Measurements from ENCODE around the gene GRAMD1A.

The GRAMD1A gene

DNA sequence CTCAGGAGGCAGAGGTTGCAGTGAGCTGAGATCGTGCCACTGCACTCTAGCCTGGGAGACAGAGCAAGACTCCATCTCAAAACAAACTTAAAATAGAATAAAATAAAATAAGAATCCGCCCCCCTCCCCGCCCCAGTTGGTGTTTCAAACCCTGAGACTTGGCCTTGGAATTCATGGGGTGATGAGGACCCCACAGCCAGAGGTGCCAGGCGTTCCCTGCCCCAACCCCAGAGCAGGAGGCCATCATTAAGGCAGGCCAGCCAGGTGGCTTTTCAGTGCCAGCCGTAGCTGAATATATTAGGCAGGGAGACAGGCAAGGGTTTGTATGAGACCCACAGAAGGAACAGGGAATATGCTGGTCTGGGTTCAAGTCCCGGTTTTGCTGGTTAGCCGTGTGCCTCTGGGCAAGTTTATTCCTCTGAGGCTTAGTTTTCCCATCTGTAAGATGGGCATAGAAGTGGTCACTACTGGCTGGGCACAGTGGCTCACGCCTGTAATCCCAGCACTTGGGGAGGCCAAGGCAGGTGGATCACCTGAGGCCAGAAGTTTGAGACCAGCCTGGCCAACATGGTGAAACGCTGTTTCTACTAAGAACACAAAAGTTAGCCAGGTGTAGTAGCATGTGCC, 53.7 kb downstream of the GRAMD1A start:
- DNase-seq (ENCODE audit: low read depth in 2 of 2), result no peak

DNA sequence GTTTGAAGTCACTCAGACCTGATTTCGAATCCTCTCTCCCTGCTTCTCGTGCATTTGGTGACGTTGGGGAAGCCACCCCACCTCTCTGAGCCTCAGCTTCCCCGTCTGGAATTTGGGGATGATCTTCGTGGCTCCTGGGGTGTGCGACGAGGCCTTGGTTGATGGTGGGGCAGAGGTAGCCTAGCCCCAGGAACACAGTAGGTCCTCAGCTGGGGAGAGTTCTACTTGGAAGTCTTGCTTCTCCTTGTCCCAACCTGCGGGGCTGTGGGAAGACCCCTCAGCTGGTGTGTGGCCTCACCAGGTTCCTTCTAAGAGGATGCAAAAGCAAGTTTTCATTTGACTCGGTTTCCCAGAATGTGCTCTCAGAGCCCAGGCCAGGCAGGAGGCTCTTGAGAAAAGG, 54.5 kb downstream of the GRAMD1A start:
- DNase-seq (ENCODE audit: low read depth in 2 of 2), result no peak

DNA sequence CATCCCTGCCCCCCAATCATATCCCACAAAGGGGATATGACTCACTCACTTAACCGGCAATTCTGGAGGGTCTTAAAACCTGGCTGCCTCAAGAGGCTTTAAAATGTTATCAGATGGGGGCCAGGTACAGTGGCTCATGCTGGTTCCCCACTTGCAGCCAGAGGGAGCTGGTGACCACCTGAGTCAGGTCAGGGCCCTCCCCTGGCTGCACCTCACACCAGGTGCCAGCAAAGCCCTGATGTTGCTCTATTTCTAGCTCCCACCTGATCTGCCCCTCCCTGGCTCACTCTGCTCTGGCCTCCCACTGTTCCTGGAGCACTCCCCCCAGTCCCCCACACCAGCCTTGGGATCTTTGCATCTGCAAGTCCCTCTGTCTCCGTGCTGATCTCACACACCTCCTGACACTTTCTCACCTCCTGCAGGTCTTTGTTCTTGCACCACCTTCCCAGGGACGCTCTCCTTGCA, 55.6 kb downstream of the GRAMD1A start:
- DNase-seq (ENCODE audit: low read depth in 2 of 2), result no peak

DNA sequence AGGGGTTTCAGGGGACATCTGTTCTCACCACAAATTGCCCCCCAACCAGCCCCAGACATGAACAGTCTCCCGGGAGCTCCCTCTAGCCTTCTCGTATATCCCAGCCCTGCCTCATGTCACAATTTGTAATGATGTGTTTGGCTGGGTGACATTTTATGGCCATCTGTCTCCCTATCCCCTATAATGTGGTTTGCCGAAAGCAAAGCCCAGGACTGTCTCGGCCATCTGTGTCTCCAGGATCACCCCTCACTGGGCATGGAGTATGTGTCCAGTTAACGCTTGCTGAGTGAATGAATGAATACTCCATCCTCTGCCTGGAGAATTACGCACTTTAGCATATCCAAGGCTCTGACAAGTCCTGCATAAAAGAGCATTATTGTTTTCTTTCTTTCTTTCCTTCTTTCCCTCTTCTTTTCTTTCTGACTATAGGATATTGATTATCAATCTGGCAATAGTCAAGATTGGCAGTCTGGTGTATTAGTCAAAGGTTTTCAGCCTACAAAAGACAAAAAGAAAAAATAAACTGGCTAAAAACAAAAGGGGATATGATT, 56.5 kb downstream of the GRAMD1A start:
- no peak for DNase-seq (ENCODE audit: low read depth in 2 of 2)

DNA sequence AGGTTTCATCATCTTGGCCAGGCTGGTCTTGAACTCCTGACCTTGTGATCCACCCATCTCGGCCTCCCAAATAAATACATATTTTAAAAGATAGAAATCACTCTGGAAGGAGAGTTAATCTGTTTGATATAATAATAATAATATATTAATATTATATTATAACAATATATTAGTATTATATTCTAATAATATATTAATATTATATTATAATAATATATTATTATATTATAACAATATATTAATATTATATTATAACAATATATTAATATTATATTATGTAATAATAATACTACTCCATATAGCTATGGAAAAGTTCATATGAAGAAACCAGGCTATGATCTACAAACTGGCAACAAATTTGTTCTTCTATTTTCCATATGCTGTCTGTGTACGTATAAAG, 58.2 kb downstream of the GRAMD1A start:
- no peak for DNase-seq (ENCODE audit: low read depth in 2 of 2)

DNA sequence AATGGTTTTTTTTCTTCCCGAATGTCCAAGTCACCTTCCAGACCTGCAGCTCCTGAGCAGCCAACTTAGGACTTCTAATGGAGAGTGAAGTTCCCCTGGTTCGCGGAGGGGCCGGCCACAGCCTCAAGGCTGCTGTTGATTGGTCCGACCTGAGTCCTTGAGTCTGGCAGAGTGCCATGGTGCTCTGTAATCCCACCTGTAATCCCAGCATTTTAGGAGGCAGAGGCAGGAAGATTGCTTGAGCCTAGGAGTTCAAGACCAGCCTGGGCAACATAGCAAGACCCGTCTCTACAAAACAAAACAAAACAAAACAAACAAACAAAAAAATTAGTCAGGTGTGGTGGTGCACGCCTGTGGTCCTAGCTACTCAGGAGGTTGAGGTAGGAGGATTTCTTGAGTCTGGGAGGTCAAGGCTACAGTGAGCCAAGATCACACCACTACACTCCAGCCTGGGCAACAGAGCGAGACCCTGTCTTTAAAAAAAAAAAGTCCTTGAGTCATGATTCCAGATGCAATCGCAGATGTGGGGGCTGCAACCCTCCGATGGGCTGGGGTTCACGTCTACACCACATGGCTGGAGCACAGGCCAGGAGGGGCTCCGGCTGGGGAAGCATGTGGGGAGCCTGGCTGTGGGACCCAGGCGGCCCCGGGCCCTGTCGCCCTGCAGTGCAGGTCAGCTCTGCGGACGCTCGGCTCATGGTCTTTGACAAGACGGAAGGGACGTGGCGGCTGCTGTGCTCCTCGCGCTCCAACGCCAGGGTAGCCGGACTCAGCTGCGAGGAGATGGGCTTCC, 59.1 kb downstream of the GRAMD1A start:
- no peak for DNase-seq (ENCODE audit: low read depth in 2 of 2)

DNA sequence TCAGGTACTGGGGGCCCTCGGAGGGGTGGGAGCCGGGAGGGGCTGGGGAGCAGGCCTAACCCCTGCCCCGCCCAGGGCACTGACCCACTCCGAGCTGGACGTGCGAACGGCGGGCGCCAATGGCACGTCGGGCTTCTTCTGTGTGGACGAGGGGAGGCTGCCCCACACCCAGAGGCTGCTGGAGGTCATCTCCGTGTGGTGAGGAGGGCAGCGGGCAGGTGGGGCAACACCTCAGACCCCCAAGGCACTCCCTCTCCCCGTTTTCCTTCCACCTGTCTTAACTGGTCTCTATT, 59.6 kb downstream of the GRAMD1A start:
- no peak for DNase-seq (ENCODE audit: low read depth in 2 of 2)

DNA sequence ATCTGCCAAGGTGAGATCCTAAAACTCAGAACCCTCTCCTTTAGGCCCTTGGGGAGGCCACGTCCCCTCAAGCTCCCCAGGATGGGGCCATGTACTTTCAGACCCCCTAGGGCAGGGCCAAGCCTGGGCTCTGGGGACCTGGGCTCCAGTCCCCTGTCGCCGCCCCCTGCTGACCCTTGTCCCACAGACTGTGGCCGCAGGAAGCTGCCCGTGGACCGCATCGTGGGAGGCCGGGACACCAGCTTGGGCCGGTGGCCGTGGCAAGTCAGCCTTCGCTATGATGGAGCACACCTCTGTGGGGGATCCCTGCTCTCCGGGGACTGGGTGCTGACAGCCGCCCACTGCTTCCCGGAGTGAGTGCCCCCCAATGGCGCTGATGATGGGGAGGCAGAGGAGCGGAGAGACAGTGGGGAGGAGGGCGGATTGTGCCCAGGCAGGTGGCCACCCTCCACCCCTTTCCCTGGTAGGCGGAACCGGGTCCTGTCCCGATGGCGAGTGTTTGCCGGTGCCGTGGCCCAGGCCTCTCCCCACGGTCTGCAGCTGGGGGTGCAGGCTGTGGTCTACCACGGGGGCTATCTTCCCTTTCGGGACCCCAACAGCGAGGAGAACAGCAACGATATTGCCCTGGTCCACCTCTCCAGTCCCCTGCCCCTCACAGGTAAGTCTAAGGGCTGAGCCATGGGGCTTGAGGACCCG, 60.2 kb downstream of the GRAMD1A start:
- no peak for DNase-seq (ENCODE audit: low read depth in 2 of 2)

DNA sequence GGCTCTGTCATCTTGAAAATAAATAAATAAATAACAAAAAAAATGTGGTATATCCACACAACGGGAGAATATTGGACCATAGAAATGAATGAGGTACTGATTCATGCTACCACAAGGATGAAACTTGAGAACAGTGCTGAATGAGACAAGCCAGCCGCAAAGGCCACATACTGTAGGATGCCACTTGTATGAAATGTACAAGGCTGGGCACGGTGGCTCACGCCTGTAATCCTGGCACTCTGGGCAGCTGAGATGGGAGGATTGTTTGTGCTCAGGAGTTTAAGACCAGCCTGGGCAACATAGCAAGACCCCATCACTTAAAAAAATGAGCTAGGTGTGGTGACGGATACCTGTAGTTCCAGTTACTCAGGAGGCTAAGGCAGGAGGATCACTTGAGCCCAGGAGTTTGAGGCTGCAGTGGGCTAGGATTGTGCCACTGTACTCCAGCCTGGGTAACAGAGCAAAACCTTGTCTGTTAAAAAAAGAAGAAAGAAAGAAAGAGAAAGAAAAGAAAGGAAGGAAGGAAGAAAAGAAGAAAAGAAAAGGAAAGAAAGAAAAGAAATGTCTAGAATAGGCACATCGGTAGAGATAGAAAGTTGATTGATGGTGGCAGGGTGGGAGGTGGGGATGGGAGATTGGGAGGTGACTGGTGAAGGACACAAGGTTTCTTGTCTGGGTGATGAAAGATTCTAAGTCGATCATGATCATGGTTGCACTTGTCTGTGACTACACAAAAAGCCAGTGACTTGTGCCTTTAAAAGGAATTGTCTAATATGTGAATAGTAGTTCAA, 61.7 kb downstream of the GRAMD1A start:
- no peak for DNase-seq (ENCODE audit: low read depth in 2 of 2)

DNA sequence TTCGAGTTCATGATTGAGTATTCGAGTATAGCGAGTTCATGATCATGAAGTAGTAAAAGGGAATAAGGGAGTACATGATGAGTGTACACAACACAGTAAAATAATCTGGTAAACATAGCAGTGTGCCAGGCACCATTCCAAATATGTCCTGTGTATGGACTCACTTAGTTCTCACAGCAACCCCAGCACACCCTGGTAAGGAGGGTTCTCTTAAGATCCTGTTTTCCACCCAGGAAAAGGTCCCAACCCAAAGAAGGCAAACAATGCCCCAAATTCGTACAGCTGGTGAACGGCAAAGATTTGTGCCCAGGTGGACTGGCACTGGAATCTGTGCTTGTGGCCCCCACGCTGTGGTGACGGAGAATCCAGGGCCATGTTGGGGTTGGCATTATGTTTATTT, 62.8 kb downstream of the GRAMD1A start:
- DNase-seq (ENCODE audit: low read depth in 2 of 2), result no peak

DNA sequence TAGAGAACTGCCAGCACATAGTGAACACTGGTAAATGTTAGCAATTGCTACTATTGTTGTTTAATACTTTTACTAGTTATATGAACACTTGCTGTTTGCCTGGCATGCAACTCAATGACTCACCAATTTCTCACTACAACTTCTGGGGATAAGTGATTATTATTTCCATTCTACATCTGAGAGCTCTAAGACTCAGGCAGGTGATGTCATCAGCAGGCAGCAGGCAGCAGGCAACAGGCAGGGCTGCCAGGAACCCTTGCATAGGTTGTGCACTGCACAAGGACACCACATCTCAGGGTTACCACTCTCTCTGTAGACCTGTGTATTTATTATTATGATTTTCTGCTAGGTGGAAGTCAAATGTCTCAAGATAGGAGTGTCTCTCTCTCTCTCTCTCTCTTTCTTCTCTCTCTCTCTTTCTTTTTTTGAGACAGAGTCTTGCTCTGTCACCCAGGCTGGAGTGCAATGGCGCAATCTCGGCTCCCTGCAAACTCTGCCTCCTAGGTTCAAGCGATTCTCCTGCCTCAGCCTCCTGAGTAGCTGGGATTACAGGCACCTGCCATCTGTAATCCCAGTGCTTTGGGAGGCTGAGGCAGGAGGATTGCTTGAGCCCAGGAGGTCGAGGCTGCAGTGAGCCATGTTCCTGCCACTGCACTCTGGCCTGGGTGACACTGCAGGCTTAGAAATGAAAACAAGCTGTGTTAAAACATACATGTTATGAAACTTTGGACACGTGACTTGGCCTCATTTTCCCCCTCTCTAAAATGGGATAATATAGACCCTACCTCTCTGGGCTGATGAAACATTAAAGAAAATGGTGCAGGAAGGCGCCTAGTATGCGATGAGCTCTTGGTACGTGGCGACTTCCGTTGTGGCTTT, 64.1 kb downstream of the GRAMD1A start:
- DNase-seq (ENCODE audit: low read depth in 2 of 2), result peak in 1 of 2 donors; percentile 22

DNA sequence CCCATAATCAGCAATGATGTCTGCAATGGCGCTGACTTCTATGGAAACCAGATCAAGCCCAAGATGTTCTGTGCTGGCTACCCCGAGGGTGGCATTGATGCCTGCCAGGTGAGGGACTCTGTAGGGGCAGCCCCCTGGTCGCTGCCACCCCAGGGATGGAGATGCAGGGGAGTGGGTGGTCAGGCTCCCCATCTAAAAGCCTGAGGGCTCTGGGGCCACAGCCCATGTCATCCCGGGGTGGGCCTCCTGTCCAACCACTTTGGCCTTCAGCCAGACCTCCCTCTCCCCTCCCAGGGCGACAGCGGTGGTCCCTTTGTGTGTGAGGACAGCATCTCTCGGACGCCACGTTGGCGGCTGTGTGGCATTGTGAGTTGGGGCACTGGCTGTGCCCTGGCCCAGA, 65.5 kb downstream of the GRAMD1A start:
- DNase-seq (ENCODE audit: low read depth in 2 of 2), result no peak

DNA sequence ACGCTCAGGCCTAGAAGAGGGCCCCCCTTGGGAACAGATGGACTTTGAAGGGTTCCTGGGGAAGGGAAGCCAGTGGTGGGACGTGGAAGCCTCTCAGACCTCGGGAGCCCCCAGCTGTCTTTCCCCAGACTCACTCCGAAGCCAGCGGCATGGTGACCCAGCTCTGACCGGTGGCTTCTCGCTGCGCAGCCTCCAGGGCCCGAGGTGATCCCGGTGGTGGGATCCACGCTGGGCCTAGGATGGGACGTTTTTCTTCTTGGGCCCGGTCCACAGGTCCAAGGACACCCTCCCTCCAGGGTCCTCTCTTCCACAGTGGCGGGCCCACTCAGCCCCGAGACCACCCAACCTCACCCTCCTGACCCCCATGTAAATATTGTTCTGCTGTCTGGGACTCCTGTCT, 66.0 kb downstream of the GRAMD1A start:
- DNase-seq (ENCODE audit: low read depth in 2 of 2), result no peak

DNA sequence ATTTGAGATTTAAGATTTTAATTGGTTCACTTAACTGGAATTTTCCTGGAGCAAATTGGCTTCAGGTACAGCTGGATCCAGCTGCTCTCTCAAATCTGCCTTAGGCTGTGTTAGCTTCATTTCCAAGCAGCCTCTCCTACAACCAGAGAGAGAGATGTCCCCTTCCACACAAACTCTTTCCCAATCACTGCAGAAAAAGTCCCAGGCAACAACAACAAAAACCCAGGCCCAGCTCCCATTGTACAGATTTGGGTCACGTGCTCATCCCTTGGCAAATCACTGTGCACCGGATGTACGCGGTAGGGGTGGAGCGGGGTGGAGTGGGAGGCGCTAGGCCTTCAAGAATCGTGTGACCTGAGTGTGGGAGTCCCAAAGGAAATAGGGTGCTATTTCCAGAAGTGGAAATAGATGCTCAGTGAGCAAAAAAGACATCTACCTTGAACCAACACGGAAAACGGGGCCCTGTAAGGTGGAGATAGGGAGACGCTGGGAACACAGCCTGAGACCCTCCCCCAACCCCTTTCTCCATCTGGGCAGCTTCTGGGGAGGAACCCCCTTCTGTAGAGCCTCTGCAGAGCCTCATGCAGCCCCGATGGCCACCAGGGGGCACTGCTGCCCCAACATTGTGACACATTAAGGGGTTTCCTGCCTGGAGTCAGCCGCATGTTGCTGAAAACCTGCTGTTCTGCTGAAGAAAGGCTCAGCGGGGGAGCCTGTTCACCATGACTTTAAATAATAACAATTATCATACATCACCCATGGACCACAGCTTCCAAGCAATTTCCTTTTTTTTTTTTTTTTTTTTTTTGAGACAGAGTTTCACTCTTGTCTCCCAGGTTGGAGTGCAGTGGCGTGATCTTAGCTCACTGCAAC, 66.8 kb downstream of the GRAMD1A start:
- peak; percentile 86 to 90 for DNase-seq (ENCODE audit: low read depth in 2 of 2)

DNA sequence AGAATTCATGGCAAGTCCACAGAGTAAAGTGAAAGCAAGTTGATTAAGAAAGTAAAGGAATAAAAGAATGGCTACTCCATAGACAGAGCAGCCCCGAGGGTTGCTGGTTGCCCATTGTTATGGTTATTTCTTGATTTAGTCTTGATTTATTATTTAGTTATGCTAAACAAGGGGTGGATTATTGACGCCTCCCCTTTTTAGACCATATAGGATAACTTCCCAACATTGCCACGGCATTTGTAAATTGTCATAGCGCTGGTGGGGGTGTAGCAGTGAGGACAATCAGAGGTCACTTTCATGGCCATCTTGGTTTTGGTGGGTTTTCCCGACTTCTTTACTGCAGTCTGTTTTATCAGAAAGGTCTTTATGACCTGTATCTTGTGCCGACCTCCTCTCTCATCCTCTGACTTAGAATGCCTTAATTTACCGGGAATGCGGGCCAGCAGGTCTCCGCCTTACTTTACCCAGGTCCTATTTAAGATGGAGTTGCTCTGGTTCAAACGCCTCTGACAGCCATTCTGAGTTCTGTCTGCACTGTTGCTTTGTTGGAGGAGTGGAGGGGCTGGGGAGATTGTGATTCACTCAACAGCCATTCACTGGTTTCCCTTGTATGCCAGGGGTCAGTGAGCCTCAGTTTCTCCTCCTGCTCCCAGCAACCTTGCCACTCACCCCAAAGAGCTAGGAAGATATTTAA, 69.0 kb downstream of the GRAMD1A start:
- no peak for DNase-seq (ENCODE audit: low read depth in 2 of 2)

DNA sequence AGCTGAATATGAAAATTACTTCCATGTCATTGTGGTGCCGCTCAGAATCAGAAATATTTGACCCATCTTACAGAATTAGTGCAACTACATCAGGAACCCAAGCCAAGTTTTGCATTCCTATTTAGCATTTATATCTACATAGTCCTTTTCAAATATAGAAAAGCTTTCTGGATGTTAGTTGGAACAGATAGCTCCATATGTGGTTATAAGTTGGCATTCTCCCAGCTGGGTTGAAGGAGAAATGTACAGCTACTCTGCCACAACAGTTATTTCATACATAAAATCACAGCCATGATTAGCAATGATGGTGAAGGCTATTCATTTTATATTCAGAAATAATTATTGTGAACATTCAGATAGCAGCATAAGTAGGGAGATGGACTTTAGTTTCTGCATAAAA, 69.6 kb downstream of the GRAMD1A start:
- DNase-seq (ENCODE audit: low read depth in 2 of 2), result no peak

DNA sequence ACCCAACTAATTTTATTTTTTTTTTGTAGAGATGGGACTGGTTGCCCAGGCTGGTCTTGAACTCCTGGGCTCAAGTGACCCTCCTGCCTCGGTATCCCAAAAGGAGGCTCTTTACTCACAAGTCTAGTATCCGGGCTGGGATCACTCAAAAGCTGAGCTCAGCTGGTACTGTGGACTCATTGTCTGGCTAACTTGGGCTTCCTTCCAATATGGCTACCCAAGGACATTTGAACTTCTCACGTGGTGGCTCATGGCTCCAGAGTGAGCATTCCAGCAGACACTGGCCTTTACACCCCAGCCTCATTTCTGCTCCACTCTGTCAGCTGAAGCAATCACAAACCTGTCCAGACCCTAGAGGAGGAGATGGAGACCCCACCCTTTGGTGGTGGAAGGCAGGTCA, 70.3 kb downstream of the GRAMD1A start:
- DNase-seq (ENCODE audit: low read depth in 2 of 2), result no peak

DNA sequence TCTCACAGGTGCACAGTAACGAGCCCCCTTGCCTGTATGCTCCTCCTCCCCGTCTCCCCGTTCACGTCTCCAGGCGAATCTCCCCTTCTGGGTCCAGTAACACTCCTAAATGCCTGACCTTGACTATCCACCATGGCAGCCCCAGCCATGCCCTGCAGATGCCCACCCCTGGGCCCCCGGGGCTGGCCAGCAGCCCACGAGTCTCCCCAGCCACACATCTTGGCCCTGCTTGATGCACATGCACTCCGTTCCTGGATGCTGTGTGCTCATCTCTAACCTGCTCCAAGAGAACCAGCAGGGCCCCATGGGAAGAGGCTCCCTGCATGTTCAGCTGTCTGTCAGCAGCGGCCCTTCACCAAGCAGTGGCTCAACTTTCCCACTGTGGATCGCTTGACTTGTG, 73.4 kb downstream of the GRAMD1A start:
- no peak for DNase-seq (ENCODE audit: low read depth in 2 of 2)

DNA sequence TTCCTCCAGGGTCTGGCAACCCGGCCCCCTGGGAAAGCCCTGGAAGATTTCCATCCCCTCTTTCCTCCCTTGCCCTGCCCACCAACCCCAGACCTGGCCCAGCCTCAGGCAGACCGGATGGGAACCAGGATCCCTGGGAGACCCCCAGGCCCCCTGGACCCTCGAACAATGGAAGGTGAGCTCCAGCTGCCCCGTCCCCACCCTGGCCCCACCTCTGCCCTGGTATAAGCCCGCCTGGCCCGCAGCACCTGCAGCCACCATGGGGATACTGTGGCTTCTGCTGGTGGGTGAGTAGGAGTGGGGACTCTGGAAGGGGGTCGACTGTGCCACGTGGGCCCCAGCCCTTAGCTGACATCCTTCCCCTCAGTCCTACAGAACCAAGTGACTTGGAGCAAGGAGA, 73.8 kb downstream of the GRAMD1A start:
- no peak for DNase-seq (ENCODE audit: low read depth in 2 of 2)

Data from stimulated activated CD4-positive, alpha-beta T cell treated with anti-CD3 and anti-CD28 coated beads, Interleukin-15, amount 100 ng/mL, for 48 hours (primary cell).